ENCODE results near the gene MYPN. TPM values are rescaled to one million over a fixed set of nuclear protein-coding genes. Genes with fewer than 3 reads are reported as not detected.
A peak's percentile ranks its signal among the peaks of the same experiment; 100 is the strongest.

MYPN gene
- total and polyA plus RNA-seq, 2 donors from 2014 or later: 0.06 TPM; not detected in 1

DNA sequence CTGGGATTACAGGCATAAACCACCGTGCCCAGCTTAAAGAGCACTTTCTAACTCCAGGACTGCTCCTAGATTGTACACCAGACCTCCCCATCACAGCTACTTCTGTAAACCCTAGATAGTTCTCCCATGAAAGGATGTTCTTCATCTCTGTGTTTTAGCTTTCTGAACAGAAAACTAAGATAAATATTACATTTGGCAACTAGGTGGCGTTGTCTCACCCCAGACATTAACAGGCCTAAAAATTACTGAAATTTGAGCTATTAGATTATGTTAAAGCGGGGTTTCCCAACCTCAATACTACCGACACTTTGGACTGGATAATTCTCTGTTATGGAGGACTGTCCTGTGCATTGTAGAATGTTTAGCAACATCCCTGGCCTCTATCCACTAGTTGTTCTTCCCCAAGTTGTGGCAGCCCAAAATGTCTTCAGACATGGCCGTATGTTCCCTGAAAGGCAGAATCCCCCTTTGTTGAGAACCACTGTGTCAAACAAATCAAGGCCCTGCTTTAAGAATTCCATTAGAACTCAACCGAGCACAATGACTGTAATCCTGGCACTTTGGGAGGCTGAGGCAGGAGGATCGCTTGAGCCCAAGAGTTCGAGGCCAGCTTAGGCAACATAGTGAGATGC lies 103.5 kb downstream of the MYPN start:
- H3K4me1 ChIP-seq (ENCODE audit: control insufficient read depth in 2 of 3, insufficient read depth in 2 of 3, low read depth in 1 of 3, low read length in 3 of 3): no peaks in the 10 kb centered on the region
- H3K36me3 ChIP-seq (ENCODE audit: control insufficient read depth in 2 of 3, insufficient read depth in 3 of 3, low read length in 3 of 3): no peaks in the 10 kb centered on the region
- no peak for FAIRE-seq
- peak in 2 of 5 donors; percentile 39 to 47 for DNase-seq
- intact Hi-C loops (cut with DNase I): no loop called here
- no peak overlapping the region for H3K9ac ChIP-seq (ENCODE audit: low read length in 3 of 3)
- H3K9me3 ChIP-seq (ENCODE audit: control insufficient read depth in 2 of 3, insufficient read depth in 1 of 3, low read length in 3 of 3): no peaks in the 10 kb centered on the region
- TF ChIP-seq, protein P1, sequence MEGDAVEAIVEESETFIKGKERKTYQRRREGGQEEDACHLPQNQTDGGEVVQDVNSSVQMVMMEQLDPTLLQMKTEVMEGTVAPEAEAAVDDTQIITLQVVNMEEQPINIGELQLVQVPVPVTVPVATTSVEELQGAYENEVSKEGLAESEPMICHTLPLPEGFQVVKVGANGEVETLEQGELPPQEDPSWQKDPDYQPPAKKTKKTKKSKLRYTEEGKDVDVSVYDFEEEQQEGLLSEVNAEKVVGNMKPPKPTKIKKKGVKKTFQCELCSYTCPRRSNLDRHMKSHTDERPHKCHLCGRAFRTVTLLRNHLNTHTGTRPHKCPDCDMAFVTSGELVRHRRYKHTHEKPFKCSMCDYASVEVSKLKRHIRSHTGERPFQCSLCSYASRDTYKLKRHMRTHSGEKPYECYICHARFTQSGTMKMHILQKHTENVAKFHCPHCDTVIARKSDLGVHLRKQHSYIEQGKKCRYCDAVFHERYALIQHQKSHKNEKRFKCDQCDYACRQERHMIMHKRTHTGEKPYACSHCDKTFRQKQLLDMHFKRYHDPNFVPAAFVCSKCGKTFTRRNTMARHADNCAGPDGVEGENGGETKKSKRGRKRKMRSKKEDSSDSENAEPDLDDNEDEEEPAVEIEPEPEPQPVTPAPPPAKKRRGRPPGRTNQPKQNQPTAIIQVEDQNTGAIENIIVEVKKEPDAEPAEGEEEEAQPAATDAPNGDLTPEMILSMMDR (IDR thresholded peaks at IDR 0.05; ENCODE audit: borderline replicate concordance, extremely low read depth, insufficient read depth): peak; percentile 62
- H3K27me3 ChIP-seq (ENCODE audit: control insufficient read depth, insufficient read depth, low read length): no peaks in the 10 kb centered on the region
- no peak overlapping the region for H3K4me3 ChIP-seq (ENCODE audit: low read length in 3 of 3)
- no peak overlapping the region for H3K27ac ChIP-seq (ENCODE audit: low read depth in 2 of 2, low read length in 2 of 2)

DNA sequence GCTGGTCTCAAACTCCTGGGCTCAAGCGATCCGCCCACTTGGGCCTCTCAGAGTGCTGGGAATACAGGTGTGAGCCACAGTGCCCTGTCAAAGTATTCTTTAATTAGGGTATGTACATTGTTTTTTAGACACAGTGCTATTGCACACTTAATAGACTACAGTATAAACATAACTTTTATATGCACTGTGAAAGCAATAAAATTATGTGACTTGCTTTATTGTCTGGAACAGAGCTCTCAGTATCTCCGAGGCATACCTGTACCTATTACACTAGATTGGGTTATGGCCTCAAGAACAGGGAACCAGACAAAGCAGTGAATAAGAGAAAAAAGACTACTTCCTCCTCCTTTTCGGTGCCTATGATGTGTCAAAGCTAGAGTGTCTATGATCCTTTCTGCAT lies 109.5 kb downstream of the MYPN start:
- DNase-seq: no peak
- Histone ChIP-seq H3K9ac (ENCODE audit: low read length in 3 of 3) (no peak overlapping the region), H3K27me3 (ENCODE audit: control insufficient read depth, insufficient read depth, low read length) (no peaks in the 10 kb centered on the region), H3K36me3 (ENCODE audit: control insufficient read depth in 2 of 3, insufficient read depth in 3 of 3, low read length in 3 of 3) (no peaks in the 10 kb centered on the region), H3K4me1 (ENCODE audit: control insufficient read depth in 2 of 3, insufficient read depth in 2 of 3, low read depth in 1 of 3, low read length in 3 of 3) (no peaks in the 10 kb centered on the region), H3K4me3 (ENCODE audit: low read length in 3 of 3) (no peak overlapping the region), H3K9me3 (ENCODE audit: control insufficient read depth in 2 of 3, insufficient read depth in 1 of 3, low read length in 3 of 3) (no peaks in the 10 kb centered on the region), H3K27ac (ENCODE audit: low read depth in 2 of 2, low read length in 2 of 2) (no peak overlapping the region)
- intact Hi-C loops (cut with DNase I): no loop called here
- TF ChIP-seq, protein P1 (IDR thresholded peaks at IDR 0.05; ENCODE audit: borderline replicate concordance, extremely low read depth, insufficient read depth): no peak
- FAIRE-seq: no peak

DNA sequence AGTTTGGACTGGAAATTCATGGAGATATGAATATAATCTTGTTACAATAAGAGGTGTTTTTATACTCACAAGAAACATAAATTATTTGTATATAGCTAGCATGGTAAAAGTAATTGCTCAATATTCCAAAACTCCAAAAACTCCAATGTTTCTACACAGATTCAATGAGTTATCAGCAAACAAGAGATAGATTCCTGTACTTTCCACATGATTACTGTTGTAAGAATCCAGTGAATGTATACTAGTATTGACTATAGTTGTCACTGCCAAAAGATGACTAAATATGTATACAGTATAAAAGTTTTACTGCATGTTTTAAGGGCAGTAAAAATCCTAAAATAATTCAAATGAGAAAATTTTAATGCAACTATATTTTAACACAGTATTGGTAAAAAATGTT lies 111.9 kb downstream of the MYPN start:
- H3K9ac ChIP-seq (ENCODE audit: low read length in 3 of 3): no peak overlapping the region
- H3K27me3 ChIP-seq (ENCODE audit: control insufficient read depth, insufficient read depth, low read length): no peaks in the 10 kb centered on the region
- H3K27ac ChIP-seq (ENCODE audit: low read depth in 2 of 2, low read length in 2 of 2): no peak overlapping the region
- TF ChIP-seq, protein P1 (IDR thresholded peaks at IDR 0.05; ENCODE audit: borderline replicate concordance, extremely low read depth, insufficient read depth): no peak
- no peaks in the 10 kb centered on the region for H3K36me3 ChIP-seq (ENCODE audit: control insufficient read depth in 2 of 3, insufficient read depth in 3 of 3, low read length in 3 of 3)
- no peaks in the 10 kb centered on the region for H3K9me3 ChIP-seq (ENCODE audit: control insufficient read depth in 2 of 3, insufficient read depth in 1 of 3, low read length in 3 of 3)
- intact Hi-C loops (cut with DNase I): no loop called here
- no peaks in the 10 kb centered on the region for H3K4me1 ChIP-seq (ENCODE audit: control insufficient read depth in 2 of 3, insufficient read depth in 2 of 3, low read depth in 1 of 3, low read length in 3 of 3)
- FAIRE-seq: no peak
- no peak overlapping the region for H3K4me3 ChIP-seq (ENCODE audit: low read length in 3 of 3)
- no peak for DNase-seq

DNA sequence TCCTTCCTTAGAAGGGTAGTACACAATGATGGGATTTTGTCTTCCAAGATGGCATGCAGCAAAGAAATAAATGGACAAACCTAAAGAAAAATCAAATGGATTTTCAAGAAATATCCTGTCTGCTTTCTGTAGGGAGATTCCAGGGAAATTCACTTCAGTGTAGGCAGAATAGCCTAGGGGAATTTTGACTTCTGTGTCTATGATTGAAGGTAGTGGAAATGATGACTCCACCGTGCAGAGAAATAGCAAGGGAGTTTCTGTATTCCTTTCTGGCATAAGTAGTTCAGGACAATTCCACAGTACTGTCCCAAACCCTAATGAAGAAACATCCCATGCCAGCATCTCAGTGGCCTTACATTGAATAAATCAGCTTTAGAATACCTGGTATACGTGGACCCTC lies 113.1 kb downstream of the MYPN start:
- Histone ChIP-seq H3K4me1 (ENCODE audit: control insufficient read depth in 2 of 3, insufficient read depth in 2 of 3, low read depth in 1 of 3, low read length in 3 of 3) (no peaks in the 10 kb centered on the region), H3K36me3 (ENCODE audit: control insufficient read depth in 2 of 3, insufficient read depth in 3 of 3, low read length in 3 of 3) (no peaks in the 10 kb centered on the region), H3K27ac (ENCODE audit: low read depth in 2 of 2, low read length in 2 of 2) (no peak overlapping the region), H3K9me3 (ENCODE audit: control insufficient read depth in 2 of 3, insufficient read depth in 1 of 3, low read length in 3 of 3) (no peaks in the 10 kb centered on the region), H3K4me3 (ENCODE audit: low read length in 3 of 3) (no peak overlapping the region), H3K9ac (ENCODE audit: low read length in 3 of 3) (no peak overlapping the region), H3K27me3 (ENCODE audit: control insufficient read depth, insufficient read depth, low read length) (no peaks in the 10 kb centered on the region)
- intact Hi-C loops (cut with DNase I): no loop called here
- FAIRE-seq (no peak), DNase-seq (no peak)
- TF ChIP-seq, protein P1 (IDR thresholded peaks at IDR 0.05; ENCODE audit: borderline replicate concordance, extremely low read depth, insufficient read depth): no peak

Data from kidney (tissue), 14 donors.